C1 segment of cervical spinal cord (tissue), 14 donors: ENCODE data around the gene PTPN9.
"Not testable (repeated sequence)": the region's sequence is repeated elsewhere in the genome, so short reads cannot be mapped to it uniquely, and the experiment has no call there.

Experiments used
- DNase-seq, 14 donors: peaks; one replicate each; lab custom pipeline; 2025; lab: John Stamatoyannopoulos, UW

Gene PTPN9

DNA sequence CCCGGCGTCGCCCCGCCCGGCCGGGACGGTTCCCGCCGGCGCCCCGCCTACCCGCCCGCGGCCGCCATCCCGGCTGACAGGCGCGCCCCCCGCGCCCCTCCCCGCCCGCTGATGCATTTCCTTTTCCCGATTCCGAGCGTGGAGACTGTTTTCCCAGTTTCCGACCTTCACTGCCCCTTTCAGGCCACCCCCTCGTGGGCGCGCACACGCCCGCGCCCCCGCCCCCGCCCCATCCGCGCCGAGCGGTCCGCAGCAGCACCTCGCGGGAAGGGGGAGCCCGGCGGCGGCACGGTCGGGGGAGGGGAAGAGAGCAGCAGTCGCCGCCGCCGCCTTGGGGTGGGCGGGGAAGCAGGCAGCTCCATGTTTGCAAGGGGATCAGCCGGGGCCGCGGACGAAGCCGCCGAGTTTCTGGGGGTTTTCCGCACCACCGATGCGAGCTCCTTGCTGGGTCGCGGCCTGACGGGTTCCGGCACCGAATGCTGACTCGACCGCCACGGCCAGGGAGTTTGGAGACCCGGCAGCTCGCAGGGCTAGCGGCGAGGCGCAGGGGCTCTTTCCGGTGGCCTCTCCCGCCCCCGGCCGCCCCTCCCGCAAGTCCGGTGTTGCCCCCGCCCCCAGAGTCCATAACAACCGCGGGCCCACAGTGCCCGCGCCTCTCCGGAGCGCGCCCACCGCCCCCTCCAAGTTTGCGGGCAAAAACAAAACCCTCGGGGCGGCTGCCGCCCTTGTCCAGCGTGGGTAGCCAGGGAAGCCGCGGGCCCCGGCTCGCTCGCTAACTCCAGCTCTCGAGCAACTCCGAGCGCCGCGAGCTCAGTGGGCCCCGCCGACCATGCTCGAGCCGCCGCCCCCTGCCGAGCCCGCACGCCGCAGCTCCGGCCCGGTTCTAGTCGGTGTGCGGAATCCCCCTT is 124.4 kb downstream of the PTPN9 start:
- peak in 11 of 14 donors; percentile 60 to 98 (median 92) for DNase-seq

DNA sequence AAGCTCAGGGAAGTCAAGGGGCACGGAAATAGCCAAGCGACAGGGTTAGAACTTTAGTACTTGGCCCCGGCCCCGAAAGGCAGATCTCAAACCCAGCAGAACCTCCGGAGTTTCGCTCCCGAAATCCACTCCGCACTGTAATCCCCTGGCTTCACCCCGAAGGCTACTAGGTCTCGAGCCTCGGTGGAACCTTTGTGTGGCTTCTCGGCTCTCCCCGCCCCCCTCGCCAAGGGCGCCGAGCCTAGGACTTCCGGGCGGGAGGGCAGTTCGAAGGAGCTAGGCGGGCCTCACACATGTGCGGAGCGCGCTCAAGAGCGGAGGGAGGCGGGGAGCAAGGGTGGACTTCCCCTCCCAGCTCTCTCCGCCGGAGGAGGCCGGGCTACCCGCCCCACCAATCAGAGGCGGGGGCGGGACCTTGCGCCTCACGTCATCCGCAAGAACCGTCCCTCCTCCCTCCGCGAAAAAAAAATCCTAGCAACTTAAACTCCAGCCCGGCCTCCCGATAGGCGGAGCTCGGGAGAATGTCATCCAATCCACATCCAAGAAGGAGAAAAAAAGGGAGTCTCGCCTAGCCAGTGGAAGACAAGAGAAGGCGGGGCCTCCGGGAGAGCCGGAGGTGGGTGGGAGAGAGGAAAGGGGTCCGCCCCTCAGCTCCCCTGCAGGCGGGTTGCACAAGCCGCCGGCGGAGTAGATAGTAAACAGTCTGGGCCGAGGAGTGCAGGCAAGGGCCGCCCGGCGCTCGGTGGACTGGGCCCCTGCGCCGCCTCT is 125.2 kb downstream of the PTPN9 start:
- DNase-seq, result peak; percentile 84 to 99 (median 97)

DNA sequence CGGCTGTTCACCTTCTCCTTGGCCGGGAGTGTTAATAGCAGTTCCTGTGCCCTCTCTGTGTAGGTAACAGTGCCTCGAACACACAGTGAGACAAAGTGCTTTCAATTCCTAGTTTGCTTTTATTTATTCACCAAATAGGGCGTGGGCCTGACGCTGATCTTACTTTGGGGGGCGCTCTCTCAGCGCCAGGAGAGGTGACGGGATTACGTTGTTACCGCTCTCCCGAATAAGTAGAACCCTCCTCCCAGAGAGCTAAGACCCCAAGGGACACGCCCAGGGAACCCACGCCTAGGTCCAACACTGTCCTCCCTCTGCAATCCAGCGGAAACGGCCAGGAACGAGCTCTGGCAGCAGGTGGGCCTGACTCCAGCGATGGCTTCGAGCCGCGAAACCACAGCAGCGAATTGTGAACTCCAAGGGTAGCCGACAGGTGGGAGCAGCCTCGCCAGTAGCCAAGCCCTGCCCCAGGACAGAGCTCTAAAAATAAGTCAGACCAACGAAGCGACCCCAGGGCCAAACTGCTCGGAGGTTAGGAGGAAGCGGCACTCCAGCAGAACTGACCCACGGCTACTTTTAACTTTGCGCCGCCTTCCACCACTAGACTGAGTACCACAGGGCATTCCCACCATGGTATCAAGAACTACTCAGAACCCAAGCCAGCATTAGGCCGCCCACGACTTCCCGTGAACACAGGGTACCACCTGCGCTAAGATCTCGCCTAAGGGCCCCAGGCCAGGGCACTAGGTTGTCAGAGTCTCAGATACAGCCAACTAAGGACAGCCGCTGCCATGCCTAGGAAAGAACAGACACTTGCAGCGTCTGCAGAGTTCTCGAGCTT is 126.0 kb downstream of the PTPN9 start:
- peak in 11 of 14 donors; percentile 8 to 60 (median 55) for DNase-seq

DNA sequence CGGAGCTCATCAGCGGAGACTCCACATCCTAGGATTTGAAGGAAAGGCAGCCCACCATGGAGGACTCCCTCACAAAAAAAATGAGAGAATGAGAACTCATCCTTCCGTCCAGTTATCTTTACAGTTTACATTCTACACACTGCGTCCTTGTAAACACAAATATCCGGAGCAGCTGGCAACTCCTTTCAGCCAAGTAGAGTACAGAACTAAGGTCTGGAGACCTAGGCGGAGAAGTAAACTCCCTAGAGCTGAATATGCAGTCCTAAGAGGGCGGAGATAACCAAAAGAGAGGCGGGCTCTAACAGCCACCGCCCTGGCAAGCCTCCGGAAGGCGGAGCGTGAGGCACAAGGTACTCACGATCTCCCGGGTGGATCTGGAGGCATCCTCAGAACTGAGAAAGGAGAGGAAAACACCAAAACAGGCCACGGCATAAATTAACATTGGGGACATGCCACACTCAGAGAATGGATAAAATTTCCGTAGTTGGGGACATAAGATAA is 126.7 kb downstream of the PTPN9 start:
- peak in 12 of 14 donors; percentile 28 to 85 (median 70) for DNase-seq

DNA sequence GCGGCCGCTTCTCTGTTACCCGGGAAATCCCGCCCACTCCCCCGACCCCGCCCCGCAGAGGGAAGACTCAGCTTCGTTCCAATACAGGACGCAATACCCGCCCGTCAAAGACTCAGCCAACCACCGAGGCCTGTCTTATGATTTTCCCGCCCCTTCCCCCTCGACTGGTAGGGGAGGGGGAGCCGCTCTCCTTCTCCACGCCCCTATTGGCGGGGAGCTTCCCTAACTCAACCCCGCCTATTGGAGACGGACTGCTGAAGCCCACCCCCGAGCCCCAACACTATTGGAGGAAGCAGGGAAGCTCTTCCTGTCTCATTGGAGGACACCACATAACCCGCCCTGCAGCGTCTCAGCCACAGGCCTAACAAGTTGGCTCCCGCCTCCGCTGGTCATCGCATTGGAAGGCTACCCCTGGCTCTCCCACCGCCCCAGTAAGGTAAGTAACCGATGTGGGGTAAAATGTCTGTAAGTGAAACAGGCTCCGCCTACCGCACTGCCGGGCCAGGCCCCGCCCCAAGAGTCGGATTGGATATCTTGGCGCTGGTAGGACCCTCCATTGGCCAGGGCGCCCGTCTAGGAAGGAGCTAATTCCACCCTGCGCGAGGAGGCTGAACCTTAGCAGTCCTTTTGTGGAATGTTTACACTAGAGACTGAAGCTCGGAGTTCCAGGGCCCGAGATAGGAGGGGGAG is 127.3 kb downstream of the PTPN9 start, which contains the start of gene SIN3A:
SIN3A (minus strand) TSS at position 17 of the 690 bp plus-strand sequence. CDS start 21,315 bp downstream, outside the sequence.
- DNase-seq, result peak; percentile 78 to 100 (median 98)

DNA sequence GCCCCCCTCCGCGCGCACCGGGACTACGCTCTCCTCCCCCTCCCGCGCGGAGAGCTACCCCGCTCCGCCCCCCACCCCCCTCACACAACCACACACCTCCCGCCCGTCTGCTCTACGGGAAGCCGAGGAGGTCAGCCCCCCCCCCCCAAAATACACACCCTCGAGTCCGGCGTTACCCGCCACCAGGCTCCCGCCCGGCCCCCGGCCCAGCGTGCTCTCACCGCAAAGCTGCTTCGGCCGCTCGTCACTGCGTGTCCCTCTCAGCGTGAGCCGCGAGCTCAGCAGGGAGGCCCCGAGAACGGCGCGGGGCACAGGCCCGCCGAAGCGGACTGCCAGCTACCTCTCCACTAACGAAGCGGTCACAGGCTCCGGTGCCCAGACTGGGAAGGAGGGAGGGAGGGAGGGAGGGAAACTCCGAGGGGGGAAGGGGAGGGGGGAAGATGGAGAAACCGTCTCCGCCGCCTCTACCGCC is 127.9 kb downstream of the PTPN9 start:
- DNase-seq, result no peak

DNA sequence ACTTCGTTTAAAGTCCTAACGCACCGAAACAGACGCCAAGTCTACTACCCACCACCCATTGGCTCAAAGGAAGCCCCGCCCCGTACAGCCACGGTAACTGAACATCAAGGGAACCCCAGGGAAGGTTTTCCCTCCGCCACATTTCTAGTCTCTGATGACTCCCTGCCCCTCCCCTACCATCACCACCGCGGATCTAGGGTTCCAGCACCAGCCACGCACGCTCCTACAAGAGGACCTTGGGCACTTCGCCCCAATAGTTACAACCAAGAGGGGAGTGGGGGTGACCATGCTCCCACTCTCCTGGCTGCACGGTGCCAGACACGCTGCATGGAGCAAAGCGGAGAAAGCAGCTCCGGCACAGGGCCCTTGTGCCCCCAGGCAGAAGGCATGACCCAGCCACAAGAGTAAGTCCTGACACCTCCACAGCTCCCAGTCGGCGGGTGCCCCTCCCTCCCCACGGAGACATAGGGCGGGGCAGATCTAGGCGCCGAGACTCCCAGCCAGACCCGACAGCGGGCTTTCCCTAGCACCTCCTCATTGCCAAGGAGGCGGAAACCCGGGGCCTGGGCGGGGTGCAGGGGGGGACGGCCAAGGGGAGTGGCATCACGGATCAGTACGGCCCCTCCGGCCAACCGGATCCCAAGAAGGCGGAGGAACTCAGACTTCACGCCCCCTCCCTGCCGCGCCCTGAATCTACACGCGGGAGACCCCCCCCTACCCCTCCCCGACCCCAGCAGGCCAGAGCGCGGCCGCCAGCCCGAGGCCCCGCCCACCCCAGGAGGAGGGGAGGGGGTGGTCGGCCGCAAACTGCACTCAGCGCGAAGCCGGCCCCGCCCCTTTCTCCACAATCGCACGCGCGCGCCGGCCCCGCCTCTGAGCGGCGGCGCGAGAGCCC is 128.6 kb downstream of the PTPN9 start:
- peak; percentile 58 to 97 (median 84) for DNase-seq

DNA sequence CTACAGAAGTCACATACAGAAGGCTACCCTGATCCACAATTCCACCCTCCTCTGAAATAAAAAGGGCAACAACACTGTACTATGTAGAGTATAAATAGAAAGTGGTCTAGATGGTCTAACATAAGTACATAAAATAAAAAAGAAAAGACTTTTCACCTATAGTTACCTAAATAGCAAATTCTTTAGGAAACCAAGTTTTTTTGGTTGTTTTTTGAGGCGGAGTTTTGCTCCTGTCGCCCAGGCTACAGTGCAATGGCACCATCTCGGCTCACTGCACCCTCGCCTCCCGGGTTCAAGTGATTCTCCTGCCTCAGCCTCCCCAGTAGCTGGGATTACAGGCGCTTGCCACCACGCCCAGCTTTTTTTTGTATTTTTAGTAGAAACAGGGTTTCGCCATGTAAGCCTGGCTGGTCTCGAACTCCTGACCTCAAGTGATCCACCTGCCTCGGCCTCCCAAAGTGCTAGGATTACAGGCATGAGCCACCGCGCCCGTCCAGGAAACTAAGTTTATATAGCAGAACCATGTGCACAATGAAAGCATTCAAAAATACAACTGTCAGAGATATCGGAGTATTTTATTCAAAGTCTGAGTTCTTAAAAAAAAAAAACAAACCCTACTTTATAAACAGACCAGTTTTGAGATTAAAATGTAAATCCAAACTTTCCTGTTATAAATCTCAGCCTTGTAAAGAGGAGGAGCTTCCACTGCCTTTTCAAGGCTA is 129.4 kb downstream of the PTPN9 start:
- DNase-seq, result no peak

DNA sequence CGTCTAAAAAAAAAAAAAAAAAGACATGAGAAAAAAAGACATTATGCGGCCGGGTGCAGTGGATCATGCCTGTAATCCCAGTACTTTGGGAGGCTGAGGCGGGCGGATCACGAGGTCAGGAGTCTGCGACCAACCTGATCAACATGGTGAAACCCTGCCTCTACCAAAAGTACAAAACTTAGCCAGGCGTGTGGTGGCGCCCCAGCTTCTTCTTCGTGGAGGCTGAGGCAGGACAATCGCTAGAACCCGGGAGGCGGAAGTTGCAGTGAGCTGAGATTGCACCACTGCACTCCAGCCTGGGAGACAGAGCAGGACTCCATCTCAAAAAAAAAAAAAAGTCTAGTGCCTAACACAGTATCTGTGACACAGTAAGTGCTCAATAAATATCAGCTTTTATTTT is 130.9 kb downstream of the PTPN9 start:
- peak in 2 of 14 donors; percentile 0 to 6 for DNase-seq

DNA sequence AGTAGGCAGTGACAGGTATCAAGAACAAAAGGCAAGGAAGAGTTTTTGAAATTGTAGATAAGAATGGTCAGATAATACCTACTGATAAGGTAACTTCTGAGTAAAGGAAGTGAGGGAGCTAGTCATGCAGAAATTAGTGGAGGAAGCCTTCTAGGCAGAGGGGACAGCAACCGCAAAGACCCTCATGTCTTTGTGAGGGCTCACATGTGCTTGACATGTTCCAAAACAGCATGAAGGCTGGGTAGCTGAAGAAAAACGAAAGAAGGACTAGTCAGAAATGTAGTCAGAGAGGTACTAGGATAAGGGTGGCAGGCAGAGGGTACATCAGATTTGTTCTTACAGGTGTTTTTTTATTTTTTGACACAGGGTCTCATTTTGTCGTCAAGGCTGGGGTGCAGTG is 133.0 kb downstream of the PTPN9 start:
- DNase-seq, result no peak

DNA sequence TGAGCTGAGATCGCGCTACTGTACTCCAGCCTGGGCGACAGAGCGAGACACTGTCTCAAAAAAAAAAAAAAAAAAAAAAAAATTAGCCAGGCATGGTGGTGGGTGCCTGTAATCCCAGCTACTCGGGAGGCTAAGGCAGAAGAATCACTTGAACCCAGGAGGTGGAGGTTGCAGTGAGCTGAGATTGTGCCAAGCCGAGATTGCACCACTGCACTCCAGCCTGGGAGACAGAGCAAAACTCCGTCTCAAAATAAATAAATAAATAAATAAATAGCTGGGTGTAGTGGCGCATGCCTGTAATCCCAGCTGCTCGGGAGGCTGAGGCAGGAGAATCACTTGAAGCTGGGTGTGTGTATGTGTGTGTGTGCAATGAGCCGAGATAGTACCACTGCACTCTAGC is 133.8 kb downstream of the PTPN9 start:
- not testable (repeated sequence) for DNase-seq

DNA sequence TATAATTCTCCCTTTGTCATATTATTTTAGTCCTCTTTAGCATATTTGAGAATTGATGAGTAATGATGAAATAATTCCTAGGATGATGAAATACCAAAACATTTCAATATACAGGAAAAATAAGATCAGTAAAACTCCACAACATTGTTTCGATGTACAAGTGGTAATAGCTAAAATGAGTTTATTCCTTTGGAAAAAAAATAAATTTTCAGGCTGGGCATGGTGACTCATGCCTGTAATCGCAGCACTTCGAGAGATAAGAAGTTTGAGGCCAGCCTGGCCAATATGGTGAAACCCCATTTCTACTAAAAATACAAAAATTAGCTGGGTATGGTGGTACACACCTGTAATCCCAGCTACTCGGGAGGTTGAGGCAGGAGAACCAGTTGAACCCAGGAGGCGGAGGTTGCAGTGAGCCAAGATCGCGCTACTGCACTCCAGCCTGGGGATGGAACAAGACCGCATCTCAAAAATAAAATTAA is 135.1 kb downstream of the PTPN9 start:
- not testable (repeated sequence) for DNase-seq

DNA sequence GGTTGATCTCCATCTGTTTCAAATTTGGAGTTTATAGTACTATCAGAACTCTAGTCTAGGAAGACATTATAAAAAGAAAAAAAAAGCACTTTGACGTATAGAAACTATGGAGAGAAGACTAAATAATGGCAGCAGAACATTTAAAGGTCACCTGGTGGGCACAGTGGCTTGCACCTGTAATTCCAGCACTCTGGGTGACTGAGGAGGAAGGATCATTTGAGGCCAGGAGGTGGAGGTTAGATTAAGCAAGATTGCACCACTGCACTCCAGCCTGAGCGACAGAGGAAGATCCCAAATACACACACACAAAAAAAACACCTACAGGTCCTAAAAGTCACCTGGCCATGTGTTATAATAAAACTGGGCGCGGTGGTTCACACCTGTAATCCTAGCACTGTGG is 141.4 kb downstream of the PTPN9 start:
- DNase-seq, result no peak

DNA sequence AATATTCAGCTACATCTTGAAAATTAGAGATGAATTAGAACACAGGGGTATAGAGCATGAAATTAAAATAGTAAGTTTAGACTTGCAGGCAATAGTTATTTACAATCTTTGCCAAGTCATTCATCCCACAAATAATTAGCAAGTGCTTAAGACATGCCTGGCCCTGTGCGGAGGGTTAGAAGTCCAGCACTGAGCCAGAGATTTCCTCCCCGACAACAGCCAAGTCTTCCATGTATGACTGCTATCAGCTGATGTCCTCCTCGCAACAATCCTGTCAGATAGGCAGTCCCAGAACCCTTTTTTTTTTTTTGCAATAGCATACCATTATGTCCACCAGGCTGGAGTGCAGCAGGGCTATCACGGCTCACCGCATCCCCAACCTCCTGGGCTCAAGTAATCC is 142.2 kb downstream of the PTPN9 start:
- DNase-seq, result no peak

DNA sequence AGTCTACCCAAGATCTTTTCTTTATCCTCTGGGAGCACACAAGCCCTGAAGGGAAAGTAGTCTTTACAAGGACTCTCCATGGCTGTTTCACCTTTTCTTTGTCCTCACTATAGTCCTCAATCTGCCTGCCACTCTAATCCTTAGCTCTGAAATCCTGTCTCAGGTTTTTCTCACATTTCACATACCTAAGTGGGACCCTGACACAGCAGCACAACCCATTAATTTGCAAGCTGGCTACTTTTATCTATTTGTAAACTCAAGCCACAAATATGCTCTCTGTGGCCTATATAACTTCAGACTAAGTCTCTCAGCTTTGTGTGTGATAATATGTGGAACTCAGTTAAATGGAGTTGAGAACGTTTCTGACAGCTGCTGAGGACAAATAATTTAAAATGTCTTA is 147.4 kb downstream of the PTPN9 start:
- no peak for DNase-seq

DNA sequence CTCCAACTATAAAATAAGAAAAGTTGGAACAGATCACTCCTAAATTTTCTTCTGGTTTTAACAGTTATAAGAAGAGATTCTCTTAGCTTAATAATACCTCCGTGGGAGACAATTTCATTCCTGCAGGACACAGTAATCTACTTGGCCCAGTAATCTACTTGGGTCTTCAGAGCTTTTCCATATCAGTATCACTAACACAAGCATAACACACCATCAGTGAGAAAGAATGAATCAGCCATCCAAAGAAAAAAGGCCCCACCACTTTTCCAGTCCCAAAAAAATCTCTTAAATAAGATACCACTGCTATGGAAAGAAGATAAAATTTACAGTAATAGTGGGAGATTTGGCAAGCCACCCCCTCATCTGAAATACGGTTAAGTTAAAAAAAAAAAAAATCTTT is 147.8 kb downstream of the PTPN9 start:
- DNase-seq, result no peak

DNA sequence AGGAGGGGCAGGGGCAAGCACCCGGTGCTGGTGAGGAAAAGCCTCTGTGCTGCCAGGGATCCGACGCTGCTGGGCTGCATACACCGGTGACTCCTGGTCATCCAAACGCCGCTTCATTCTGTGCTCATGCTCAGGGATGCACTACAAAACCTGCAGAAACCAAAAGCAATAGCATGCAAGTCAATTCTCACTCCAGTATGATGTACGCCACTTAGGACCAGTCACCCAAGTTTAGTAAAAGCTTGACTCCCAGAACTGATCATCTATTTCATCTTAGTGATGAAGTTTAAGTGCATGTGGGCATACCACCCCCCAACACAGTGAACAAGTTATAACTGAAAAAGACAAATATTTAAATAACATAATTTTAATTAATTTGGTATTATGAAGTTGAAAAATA is 148.9 kb downstream of the PTPN9 start:
- DNase-seq, result no peak

DNA sequence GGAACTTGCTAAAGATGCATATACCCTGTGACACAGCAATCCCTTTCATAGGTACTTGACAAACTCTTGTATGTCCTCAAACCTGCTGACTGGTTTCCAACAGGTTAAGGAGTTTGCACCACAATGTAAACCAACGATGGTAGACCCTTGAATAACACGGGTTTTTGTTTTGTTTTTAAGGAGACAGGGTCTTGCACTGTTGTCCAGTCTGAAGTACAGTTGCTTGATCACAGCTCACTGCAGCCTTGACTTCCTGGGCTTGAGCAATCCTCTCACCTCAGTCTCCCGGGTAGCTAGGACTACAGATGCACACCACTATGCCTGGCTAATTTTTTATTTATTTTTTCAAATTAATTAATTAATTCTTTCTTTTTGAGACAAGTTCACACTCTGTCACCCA is 151.0 kb downstream of the PTPN9 start:
- no peak for DNase-seq
